Measurements from ENCODE around the gene RAC3. TPM values are rescaled to one million over a fixed set of nuclear protein-coding genes. Genes with fewer than 3 reads are reported as not detected.

The RAC3 gene
- total RNA-seq, 1 donor from 2014 or later, result 46.0 TPM

- H3K36me3 Mint-ChIP-seq (ENCODE audit: unreplicated experiment), result no peaks in the 10 kb centered on the region
- peak within 1 kb of the TSS; percentile 87 for H3K4me3 Mint-ChIP-seq (ENCODE audit: unreplicated experiment)
- no peaks in the 10 kb centered on the region for H3K4me1 Mint-ChIP-seq (ENCODE audit: low read depth, unreplicated experiment)
- no peak for TF ChIP-seq CTCF (IDR thresholded peaks at IDR 0.05; ENCODE audit: partially characterized antibody, unreplicated experiment)
- H3K27ac Mint-ChIP-seq (ENCODE audit: unreplicated experiment), result peak within 1 kb of the TSS; percentile 55
- H3K9me3 Mint-ChIP-seq (ENCODE audit: unreplicated experiment), result peaks cover 3% of the 10 kb centered on the region
- peaks cover 10% of the 10 kb centered on the region for H3K27me3 Mint-ChIP-seq (ENCODE audit: unreplicated experiment)
- DNase-seq, result peak; percentile 83
These were observed 34.3 kb downstream of the RAC3 start, which contains the start of gene DUS1L for GRCh38 chr17:82065638-82066303. Gene DUS1L, minus strand, starts transcription at chr17:82065804. Its CDS starts 745 bp downstream, at chr17:82065059.

DNA sequence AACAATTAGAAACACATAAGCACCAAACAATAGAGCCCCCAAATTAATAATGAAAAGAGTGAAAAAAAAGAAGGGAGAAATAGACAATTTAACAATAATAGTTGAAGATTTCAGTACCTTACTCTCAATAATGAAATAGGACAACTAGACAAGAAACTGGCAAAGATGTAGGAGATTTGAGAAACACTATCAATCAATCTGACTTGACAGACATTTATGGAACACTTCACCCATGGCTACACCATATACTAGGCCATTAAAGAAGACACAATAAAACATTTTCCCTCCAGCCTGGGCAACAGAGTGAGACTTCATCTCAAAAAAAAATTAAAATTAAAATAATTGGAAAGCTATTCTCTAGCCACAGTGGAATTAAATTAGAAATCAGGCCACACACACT lies 39.1 kb downstream of the RAC3 start:
- no peak for TF ChIP-seq CTCF (IDR thresholded peaks at IDR 0.05; ENCODE audit: partially characterized antibody, unreplicated experiment)
- Mint-ChIP-seq H3K36me3 (ENCODE audit: unreplicated experiment) (no peaks in the 10 kb centered on the region), H3K4me1 (ENCODE audit: low read depth, unreplicated experiment) (no peaks in the 10 kb centered on the region), H3K27ac (ENCODE audit: unreplicated experiment) (no peak overlapping the region), H3K27me3 (ENCODE audit: unreplicated experiment) (peaks cover 13% of the 10 kb centered on the region), H3K4me3 (ENCODE audit: unreplicated experiment) (no peak overlapping the region), H3K9me3 (ENCODE audit: unreplicated experiment) (peaks cover 3% of the 10 kb centered on the region)
- no peak for DNase-seq

DNA sequence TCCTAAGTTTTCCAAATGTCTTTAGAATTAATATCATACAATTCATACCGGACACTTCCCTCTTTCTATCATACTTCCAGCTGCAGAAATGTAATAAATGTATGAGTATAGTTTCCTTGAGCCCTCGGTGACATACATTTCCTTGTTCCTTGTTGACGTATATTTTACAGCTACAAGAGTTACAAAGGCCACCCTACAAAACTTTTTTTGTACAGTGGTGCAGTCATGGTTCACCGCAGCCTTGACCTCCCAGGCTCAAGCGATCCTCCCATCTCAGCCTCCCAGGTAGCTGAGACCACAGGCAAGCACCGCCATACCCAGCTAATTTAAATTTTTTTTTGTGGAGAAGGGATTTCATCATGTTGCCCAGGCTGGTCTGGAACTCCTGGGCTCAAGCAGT lies 41.3 kb downstream of the RAC3 start:
- Mint-ChIP-seq H3K4me3 (ENCODE audit: unreplicated experiment) (no peak overlapping the region), H3K36me3 (ENCODE audit: unreplicated experiment) (no peaks in the 10 kb centered on the region), H3K9me3 (ENCODE audit: unreplicated experiment) (no peaks in the 10 kb centered on the region), H3K4me1 (ENCODE audit: low read depth, unreplicated experiment) (no peaks in the 10 kb centered on the region), H3K27me3 (ENCODE audit: unreplicated experiment) (peaks cover 3% of the 10 kb centered on the region), H3K27ac (ENCODE audit: unreplicated experiment) (no peak overlapping the region)
- DNase-seq, result no peak
- no peak for TF ChIP-seq CTCF (IDR thresholded peaks at IDR 0.05; ENCODE audit: partially characterized antibody, unreplicated experiment)

DNA sequence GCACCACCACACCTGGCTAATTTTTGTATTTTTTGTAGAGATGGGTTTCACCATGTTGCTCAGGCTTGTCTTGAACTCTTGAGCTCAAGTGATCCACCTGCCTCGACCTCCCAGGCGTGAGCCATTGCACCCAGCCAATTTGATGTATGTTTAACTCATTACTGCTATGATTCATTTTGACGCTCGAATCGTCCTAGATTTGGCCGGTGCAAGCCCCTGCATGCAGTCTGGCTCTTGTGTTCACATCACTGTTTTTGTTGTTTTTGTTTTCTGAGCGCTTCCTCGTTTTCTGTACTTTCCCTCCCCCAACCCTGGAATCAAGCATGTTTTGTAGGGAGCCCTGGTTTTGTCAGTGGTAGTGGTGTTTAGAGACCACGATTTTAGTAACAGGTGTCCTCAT lies 42.0 kb downstream of the RAC3 start:
- H3K27me3 Mint-ChIP-seq (ENCODE audit: unreplicated experiment), result peaks cover 5% of the 10 kb centered on the region
- no peak for TF ChIP-seq CTCF (IDR thresholded peaks at IDR 0.05; ENCODE audit: partially characterized antibody, unreplicated experiment)
- no peaks in the 10 kb centered on the region for H3K4me1 Mint-ChIP-seq (ENCODE audit: low read depth, unreplicated experiment)

GRCh38 chr17:82076018-82076784 lies 44.7 kb downstream of the RAC3 start:
- Mint-ChIP-seq H3K9me3 (ENCODE audit: unreplicated experiment) (peaks cover 8% of the 10 kb centered on the region), H3K27me3 (ENCODE audit: unreplicated experiment) (peaks cover 5% of the 10 kb centered on the region), H3K36me3 (ENCODE audit: unreplicated experiment) (no peaks in the 10 kb centered on the region), H3K4me3 (ENCODE audit: unreplicated experiment) (no peak overlapping the region), H3K27ac (ENCODE audit: unreplicated experiment) (no peak overlapping the region), H3K4me1 (ENCODE audit: low read depth, unreplicated experiment) (no peaks in the 10 kb centered on the region)
- no peak for TF ChIP-seq CTCF (IDR thresholded peaks at IDR 0.05; ENCODE audit: partially characterized antibody, unreplicated experiment)
- no peak for DNase-seq

More for the DNA sequence above, 42.0 kb downstream of the RAC3 start:
- no peak for DNase-seq
- Mint-ChIP-seq H3K27ac (ENCODE audit: unreplicated experiment) (no peak overlapping the region), H3K9me3 (ENCODE audit: unreplicated experiment) (peaks cover 3% of the 10 kb centered on the region), H3K36me3 (ENCODE audit: unreplicated experiment) (no peaks in the 10 kb centered on the region), H3K4me3 (ENCODE audit: unreplicated experiment) (no peak overlapping the region)

All from glutamatergic neuron (in vitro differentiated cells).